ENCODE data around the gene DNAH17. TPM values are rescaled to one million over a fixed set of nuclear protein-coding genes. Genes with fewer than 3 reads are reported as not detected.
A peak's percentile ranks its signal among the peaks of the same experiment; 100 is the strongest.

DNAH17 gene
- total and polyA plus RNA-seq, 2 of the 13 experiments (the other 11 are each of a cell fraction or from before 2014, with no cell fraction given), result 0.86 to 1.6 TPM

- no peak for TF ChIP-seq ZNF704 (CRISPR knock-in tag; IDR thresholded peaks at IDR 0.05; ENCODE audit: borderline replicate concordance)
- no peak for TF ChIP-seq RFX5 (IDR thresholded peaks at IDR 0.05; ENCODE audit: low read depth, low read length)
- peak; percentile 99 for TF ChIP-seq FOSL2 (CRISPR knock-in tag; IDR thresholded peaks at IDR 0.05)
- no peak for TF ChIP-seq ZMAT5 (CRISPR knock-in tag; IDR thresholded peaks at IDR 0.05; ENCODE audit: borderline replicate concordance, low read depth)
- TF ChIP-seq IRF2 (CRISPR knock-in tag; IDR thresholded peaks at IDR 0.05), result 0 out of 2 replicates have a peak, but pooled peaks have one; percentile 48
- peak; percentile 44; the same call in 1 of the 2 replicates for TF ChIP-seq ZNF788 (CRISPR knock-in tag; IDR thresholded peaks at IDR 0.05; ENCODE audit: borderline replicate concordance)
- TF ChIP-seq CREM (IDR thresholded peaks at IDR 0.05), result peak; percentile 45; the same call in 1 of the 2 replicates
- TF ChIP-seq CREM (CRISPR knock-in tag; IDR thresholded peaks at IDR 0.05), result no peak
- TF ChIP-seq MXD3 (CRISPR knock-in tag; IDR thresholded peaks at IDR 0.05), result no peak
- TF ChIP-seq ZFYVE20 (CRISPR knock-in tag; IDR thresholded peaks at IDR 0.05; ENCODE audit: borderline replicate concordance, low read depth), result no peak
- peak; percentile 85 for TF ChIP-seq BCL6 (CRISPR knock-in tag; IDR thresholded peaks at IDR 0.05)
- TF ChIP-seq ZNF547 (CRISPR knock-in tag; IDR thresholded peaks at IDR 0.05), result peak; percentile 73; the same call in 1 of the 2 replicates
- TF ChIP-seq KLF12 (CRISPR knock-in tag; IDR thresholded peaks at IDR 0.05; ENCODE audit: borderline replicate concordance), result no peak
- peak; percentile 87 for TF ChIP-seq HNF1B (CRISPR knock-in tag; IDR thresholded peaks at IDR 0.05)
- peak; percentile 94 for TF ChIP-seq SKI (IDR thresholded peaks at IDR 0.05; ENCODE audit: partially characterized antibody)
- TF ChIP-seq SUZ12 (IDR thresholded peaks at IDR 0.05; ENCODE audit: low read depth, low read length), result no peak
- TF ChIP-seq ZBTB43 (CRISPR knock-in tag; conservative IDR thresholded peaks at IDR 0.05), result no peak
- no peak for TF ChIP-seq HNRNPLL (IDR thresholded peaks at IDR 0.05; ENCODE audit: low read depth, low read length, poor library complexity, severe bottlenecking)
- no peak for TF ChIP-seq ZSCAN5A (CRISPR knock-in tag; IDR thresholded peaks at IDR 0.05; ENCODE audit: borderline replicate concordance)
- TF ChIP-seq PTBP1 (IDR thresholded peaks at IDR 0.05; ENCODE audit: low read depth, low read length, poor library complexity, severe bottlenecking), result no peak
- TF ChIP-seq RFXANK (CRISPR knock-in tag; IDR thresholded peaks at IDR 0.05), result no peak
- no peak for TF ChIP-seq ZNF644 (CRISPR knock-in tag; IDR thresholded peaks at IDR 0.05; ENCODE audit: low read depth)
- TF ChIP-seq ETV5 (CRISPR knock-in tag; IDR thresholded peaks at IDR 0.05; ENCODE audit: borderline replicate concordance), result peak; percentile 77; the same call in 1 of the 2 replicates
- TF ChIP-seq ZNF616 (CRISPR knock-in tag; IDR thresholded peaks at IDR 0.05; ENCODE audit: low read depth), result no peak
These were observed 177.5 kb downstream of the DNAH17 start (continued) for GRCh38 chr17:78399693-78400144.

Data from HepG2 (cell line).